ENCODE results near the gene GPI. TPM values are rescaled to one million over a fixed set of nuclear protein-coding genes. Genes with fewer than 3 reads are reported as not detected.

The GPI gene
- total RNA-seq, 1 donor from 2014 or later, result 103 TPM

DNA sequence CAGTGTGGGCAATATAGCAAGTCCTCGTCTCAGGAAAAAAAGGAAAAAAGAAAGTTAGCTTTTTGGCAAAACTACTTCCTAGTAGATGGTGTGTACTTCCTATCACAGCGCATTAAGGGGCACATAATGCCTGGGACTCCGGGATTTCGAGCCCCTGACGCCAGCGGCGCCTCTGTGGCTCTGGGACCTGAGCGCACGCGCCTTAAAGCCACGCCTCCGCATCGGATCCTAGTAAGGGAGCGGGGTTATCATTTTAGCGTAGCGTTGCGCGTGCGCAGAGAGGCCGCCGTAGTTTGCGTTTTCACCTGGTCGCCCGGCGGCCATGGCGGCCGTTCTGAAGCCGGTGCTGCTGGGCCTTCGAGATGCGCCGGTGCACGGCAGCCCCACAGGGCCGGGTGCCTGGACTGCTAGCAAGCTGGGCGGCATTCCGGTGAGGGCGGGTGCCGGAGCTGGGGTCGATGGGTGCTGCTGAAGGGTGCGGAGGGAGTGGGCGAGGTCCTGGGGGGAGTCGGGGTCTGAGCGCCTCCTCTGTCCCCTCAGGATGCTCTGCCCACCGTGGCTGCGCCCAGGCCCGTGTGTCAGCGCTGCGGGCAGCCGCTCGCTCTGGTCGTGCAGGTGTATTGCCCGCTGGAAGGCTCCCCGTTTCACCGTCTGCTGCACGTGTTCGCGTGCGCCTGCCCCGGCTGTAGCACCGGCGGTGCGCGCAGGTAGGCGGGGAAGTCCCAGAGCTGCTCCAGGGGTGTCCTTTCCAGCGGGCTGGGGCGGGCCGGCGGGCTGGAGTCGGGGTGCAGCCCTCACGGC is 39.3 kb downstream of the GPI start, which contains the start of gene PDCD2L:
TSS of gene PDCD2L (plus strand) at position 291 of the 801 bp plus-strand sequence. CDS start at position 323, 32 bp downstream.
- DNase-seq, result peak; percentile 77

GRCh38 chr19:34405892-34406660 is 41.1 kb downstream of the GPI start:
- DNase-seq, result no peak

- DNase-seq, result no peak
These were observed 43.4 kb downstream of the GPI start for GRCh38 chr19:34408411-34408810.

GRCh38 chr19:34409189-34410164 is 44.5 kb downstream of the GPI start:
- DNase-seq, result no peak

DNA sequence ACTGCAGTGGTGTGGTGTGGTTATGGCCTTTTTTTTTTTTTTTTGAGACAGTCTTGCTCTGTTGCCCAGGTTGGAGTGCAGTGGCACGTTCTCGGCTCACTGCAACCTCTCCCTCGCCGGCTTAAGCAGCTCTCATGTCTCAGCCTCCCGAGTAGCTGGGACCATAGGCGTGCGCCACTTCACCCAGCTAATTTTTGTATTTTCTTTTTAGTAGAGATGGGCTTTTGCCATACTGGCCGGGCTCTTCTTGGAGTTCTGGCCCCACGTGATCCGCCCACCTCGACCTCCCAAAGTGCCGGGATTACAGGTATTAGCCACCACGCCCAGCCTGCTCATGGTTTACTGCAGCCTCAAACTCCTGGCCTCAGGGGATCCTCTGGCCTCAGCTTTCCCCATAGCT is 46.2 kb downstream of the GPI start:
- DNase-seq, result no peak

GRCh38 chr19:34416021-34416545 is 51.1 kb downstream of the GPI start:
- no peak for DNase-seq

- no peak for DNase-seq
These were observed 53.3 kb downstream of the GPI start for GRCh38 chr19:34418300-34418699.

GRCh38 chr19:34426096-34426661 is 61.2 kb downstream of the GPI start:
- DNase-seq, result no peak

DNA sequence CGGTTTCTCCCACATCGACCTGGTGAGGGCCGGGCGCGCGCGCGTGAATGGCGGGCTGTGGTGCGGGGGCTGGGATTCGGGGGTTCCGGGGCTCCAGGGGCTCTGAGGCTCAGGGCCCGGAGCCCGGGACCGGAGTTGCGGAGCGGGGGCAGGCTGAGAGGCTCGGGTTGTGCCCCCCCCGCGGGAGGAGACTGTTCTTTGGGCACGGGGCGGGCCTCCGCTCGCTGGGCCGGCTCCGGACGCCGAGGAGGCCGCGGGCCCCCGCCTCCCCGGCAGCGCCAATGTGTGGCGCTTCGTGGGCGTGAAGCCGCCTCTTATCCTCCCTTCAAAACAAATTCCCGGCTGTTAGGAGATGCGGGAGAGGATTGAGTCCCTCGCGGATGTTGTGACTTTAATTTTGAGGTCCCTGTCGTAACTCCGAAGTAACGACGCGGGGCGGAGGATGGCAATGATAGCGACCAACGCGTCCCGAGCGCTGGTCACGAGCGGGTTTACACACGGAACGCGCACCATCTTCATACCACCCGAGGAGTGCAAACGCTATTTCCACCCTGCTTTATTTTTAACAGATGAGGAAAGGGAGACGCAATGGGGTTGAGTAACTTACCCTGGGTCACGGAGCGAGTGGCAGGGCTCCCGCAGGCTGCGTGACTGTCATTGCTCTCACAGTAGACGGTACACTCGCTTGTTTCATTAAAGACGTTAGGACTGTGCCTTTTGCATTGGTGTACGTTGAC is 63.7 kb downstream of the GPI start:
- DNase-seq, result peak; percentile 63

GRCh38 chr19:34429553-34429952 is 64.6 kb downstream of the GPI start:
- DNase-seq, result no peak

GRCh38 chr19:34430738-34431625 is 66.0 kb downstream of the GPI start:
- no peak for DNase-seq

- DNase-seq, result no peak
These were observed 66.8 kb downstream of the GPI start for GRCh38 chr19:34431681-34432402.

- no peak for DNase-seq
These were observed 67.8 kb downstream of the GPI start for GRCh38 chr19:34432797-34433196.

DNA sequence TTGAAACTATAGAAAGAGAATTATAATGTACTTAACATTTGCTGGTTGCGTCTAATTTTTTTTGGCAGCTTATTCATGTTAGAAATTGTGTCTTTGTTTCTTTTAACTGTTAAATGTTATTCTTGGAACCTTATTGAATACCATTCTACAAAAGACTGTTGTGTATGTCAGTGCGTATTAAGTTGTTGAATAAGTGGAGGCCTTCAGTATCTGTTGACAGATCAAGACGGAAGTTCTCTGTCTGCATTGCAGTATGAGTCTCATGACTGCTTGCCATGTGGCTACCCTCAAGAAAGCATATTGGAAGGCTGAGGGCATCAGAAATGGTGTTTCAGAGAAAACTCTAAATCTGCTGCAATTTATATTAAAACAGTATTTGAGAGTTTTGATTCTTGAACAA is 71.7 kb downstream of the GPI start:
- DNase-seq, result no peak

GRCh38 chr19:34448191-34448590 is 83.2 kb downstream of the GPI start:
- no peak for DNase-seq
